UCSD-AML1 (cell line): ENCODE data around the gene LPIN1.
"Not testable (repeated sequence)": the region's sequence is repeated elsewhere in the genome, so short reads cannot be mapped to it uniquely, and the experiment has no call there.

Source experiments
- DNase-seq: peaks from one replicate; lab custom pipeline; 2025; ENCODE audit not compliant: unreplicated experiment; lab: John Stamatoyannopoulos, UW

LPIN1 gene

DNA sequence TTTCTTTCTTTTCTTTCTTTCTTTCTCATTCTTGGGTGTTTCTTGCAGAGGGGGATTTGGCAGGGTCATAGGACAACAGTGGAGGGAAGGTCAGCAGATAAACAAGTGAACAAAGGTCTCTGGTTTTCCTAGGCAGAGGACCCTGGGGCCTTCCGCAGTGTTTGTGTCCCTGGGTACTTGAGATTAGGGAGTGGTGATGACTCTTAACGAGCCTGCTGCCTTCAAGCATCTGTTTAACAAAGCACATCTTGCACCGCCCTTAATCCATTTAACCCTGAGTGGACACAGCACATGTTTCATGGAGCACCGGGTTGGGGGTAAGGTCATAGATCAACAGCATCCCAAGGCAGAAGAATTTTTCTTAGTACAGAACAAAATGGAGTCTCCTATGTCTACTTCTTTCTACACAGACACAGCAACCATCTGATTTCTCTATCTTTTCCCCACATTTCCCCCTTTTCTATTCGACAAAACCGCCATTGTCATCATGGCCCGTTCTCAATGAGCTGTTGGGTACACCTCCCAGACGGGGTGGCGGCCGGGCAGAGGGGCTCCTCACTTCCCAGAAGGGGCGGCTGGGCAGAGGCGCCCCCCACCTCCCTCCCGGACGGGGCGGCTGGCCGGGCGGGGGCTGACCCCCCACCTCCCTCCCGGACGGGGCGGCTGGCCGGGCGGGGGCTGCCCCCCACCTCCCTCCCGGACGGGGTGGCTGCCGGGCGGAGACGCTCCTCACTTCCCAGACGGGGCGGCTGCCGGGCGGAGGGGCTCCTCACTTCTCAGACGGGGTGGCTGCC, 12.9 kb downstream of the LPIN1 start:
- DNase-seq: not testable (repeated sequence)

DNA sequence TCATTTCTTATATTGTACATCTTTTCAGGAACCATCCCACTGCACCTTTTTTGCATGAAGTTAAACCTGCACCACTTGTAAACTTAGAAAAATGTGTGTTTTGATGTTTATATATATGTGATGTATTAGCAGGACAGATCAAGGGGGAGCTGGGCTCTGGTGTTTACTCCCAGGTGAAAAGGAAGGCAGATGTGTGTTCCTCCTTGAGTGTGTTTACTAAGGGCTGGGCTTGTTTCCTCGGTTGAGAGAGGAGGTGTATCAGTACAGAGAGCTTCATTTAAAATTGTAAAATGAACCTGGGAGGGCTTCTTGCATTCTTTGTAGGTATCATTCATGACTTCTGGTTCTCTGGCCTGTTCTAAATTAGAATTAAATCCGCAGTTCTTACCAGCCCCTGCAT, 14.8 kb downstream of the LPIN1 start:
- DNase-seq: no peak

- DNase-seq: no peak
Observed at GRCh38 chr2:11762031-11762430, 15.6 kb downstream of the LPIN1 start.

DNA sequence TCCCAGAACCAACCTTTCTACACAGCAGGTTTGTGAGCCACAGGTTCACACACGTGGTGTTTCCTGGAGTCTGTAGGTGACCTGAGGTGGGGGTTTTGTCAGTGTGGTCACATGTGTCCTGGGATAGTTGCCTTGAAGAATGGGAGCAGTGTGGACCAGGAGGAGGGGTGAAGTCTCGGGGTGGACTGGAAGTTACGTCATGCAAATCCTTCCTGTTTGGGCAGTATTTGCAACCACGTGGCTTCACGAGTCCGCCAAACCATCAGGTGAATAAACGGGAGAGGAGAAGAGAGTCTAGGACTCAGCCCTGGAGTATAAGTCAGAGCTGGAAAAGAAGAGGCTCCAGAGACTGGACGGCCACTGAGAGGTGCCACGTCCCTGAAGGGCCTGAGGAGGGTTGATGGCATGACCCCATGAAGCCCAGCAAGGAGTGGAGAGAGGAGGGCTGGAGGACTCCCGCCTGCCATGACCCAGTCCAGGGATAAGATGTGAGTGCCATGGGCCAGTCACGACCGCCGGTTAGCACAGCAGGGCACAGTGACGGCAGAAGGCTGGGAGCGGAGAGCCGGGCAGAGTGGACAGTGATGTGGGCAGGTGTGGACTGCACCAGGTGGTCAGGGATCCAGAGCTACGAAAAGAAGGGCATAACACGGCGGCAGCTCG, 16.5 kb downstream of the LPIN1 start:
- DNase-seq: no peak

GRCh38 chr2:11764359-11764758, 17.9 kb downstream of the LPIN1 start:
- no peak for DNase-seq

GRCh38 chr2:11764920-11765319, 18.5 kb downstream of the LPIN1 start:
- no peak for DNase-seq

DNA sequence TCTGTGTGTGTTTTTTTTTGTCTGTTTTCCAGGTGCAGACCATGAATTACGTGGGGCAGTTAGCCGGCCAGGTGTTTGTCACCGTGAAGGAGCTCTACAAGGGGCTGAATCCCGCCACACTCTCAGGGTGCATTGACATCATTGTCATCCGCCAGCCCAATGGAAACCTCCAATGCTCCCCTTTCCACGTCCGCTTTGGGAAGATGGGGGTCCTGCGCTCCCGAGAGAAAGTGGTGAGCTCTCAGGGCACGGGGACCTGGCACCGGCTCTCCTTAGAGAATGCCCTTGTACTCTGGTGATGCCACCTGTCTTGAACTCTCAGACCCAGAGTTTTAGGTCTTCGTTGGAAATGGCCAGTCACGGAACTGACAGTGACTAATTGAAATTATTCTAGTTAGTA, 19.1 kb downstream of the LPIN1 start:
- DNase-seq: no peak

GRCh38 chr2:11766016-11766415, 19.6 kb downstream of the LPIN1 start:
- DNase-seq: no peak

GRCh38 chr2:11767779-11768178, 21.3 kb downstream of the LPIN1 start:
- no peak for DNase-seq

- DNase-seq: no peak
Observed at GRCh38 chr2:11768946-11769345, 22.5 kb downstream of the LPIN1 start.

DNA sequence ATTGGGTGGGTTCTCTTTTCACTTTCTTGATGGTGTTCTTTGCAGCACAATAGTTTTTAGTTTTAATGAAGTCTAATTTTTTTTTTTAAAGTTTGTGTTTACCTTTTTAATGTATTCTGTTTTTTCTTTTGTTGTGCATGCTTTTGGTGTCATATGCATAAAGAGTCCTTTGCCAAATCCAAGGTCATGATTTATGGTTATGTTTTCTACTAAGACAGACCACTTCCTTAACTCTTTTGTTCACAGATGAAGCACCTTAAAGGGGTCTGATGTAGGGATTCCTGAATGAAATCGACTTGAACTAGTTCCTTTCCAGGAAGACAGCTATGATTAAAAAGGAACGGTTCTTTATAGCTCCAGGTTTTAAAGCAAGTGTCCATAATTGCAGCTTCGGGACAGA, 23.1 kb downstream of the LPIN1 start:
- DNase-seq: no peak

DNA sequence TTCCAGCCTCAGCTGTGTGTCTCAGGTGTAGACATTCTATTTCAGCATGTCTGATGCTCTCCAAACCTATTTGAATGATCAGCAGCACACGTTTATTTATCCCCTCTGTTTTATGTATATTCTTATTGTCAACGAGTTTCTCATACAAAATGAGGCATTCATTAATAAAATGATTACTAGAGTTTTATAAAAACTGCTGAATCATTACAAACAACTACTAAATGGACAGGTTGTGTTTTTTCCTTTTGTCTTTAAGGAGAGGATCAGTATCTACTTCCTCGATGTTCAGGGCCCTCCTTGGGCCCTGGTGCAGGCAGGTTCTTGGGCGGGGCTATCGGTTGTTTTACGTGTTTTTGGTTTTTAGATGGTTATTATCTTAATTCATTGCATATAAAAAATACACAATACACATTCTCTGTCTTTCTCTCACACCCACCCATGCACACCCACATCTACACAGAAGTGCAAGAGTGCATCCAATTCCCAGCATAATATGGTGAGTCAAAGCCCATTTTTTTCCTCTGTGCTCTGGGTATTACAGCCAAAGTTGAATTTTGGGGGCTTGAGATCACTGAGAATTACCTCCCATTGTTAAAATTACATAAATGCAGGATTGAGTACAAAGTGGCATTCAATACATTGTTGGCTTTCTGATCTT, 24.2 kb downstream of the LPIN1 start:
- DNase-seq: no peak

DNA sequence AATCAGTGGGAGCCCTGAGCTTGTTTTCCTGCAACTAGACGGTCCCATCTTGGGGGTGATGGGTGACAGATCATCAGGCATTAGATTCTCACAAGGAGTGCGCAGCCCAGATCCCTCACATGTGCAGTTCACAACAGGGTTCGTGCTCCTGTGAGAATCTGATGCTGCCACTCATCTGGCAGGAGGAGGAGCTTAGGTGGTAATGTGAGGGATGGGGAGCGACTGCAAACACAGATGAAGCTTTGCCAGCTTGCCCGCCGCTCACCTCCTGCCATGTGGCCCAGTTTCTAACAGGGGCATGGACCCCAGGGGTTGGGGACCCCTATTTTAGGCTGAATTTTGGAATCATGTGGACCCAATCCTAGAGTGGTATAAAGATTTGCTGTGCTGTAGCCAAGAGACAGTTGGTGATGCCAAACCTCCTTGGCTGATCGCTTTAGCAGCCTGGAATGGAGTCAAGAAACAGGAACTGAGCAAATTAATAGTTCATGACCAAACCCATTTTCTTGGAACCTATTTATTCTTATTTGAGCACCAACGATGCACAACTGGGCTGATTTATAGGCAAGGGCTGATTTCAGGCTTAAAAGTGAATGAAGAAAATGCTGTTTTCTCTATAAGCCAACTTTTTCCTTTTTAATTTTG, 25.7 kb downstream of the LPIN1 start:
- DNase-seq: no peak

DNA sequence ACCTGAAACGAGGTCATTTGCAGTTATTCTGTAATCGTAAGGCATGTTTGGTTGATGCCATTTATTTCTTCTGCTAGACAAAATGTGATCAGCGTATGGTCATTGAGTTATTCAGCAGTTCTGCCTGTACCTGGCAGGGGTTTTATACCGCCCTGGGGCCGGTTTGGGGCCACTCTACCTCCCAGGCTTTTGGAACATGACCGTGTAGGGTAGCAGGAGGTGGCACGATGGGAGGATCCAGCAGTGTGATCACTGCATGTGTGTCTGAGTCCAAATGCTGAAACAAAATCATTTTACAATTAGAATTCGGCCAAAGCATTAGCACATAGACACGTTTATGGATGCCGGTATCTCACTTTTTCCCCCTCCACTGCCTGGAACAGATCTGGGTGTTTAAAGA, 26.7 kb downstream of the LPIN1 start:
- no peak for DNase-seq

- no peak for DNase-seq
Observed at GRCh38 chr2:11773747-11774525, 27.5 kb downstream of the LPIN1 start.

DNA sequence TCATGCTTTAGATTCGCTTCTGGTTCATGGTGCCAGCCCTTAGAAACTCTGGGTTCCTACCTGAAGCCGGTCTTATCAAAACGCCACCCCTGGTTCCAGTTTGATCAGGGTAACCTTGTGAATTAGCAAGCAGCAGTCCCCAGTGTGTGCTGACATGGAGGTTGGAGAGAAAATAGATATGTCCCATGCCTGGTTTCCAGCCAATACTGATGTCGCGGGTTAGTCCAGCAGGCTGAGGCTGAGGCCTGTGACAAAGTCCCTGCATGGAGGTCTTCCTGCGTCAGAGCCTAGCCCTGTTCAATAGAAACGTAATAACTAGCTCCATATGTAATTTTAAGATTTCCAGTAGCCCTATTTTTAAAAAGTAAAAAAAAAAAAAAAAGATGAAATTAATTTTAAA, 28.2 kb downstream of the LPIN1 start:
- no peak for DNase-seq

DNA sequence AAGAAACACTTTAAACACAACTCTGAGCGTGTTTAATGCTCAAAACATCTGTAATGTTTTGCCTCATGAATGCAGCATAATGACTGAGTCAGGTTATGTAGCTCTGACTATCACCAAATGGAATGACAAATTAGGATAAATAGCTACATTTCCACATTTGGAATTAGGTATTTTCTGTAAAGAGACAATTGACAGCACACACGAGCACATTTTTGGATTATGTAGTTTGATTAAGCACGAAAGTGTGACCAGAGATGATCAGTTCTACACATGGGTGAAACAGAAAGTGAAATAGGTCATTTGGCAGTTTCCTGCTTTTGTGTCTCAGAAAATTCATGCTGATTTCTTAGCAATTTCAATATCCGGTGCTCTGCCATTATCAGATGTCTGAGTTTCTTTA, 29.0 kb downstream of the LPIN1 start:
- no peak for DNase-seq

DNA sequence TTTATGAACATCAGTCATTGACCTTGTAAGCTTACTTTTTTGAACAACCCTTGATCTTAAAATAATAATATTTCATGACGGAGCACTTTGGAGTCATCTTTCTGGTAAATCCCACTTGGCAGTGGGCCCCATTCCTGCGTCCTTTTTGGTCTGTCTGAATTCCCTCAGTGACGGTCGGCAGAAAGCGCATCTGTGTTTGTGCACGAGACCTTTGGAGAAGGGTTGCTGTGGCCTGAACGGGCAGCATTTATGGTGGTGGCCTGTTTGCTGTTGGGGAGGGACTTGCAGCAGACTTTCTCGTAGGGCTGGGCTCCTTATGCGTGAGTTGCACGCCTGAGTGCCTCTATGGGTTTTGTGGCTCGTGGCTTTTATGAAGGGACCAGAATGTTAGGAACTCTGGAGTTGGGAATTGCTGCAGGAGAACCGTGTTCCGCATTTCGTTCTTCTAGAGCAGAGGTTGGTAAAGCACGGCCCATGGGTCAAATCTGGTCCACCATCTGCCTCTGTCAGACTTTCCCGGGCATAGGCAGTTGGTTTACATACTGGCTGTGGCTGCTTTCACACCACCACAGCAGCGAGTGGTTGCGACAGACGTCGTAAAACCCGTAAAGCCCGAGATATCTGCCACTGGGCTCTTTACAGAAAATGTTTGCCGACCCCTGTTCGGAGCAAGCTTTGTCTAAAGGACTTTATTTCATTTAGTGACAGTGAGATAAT, 30.8 kb downstream of the LPIN1 start:
- no peak for DNase-seq

DNA sequence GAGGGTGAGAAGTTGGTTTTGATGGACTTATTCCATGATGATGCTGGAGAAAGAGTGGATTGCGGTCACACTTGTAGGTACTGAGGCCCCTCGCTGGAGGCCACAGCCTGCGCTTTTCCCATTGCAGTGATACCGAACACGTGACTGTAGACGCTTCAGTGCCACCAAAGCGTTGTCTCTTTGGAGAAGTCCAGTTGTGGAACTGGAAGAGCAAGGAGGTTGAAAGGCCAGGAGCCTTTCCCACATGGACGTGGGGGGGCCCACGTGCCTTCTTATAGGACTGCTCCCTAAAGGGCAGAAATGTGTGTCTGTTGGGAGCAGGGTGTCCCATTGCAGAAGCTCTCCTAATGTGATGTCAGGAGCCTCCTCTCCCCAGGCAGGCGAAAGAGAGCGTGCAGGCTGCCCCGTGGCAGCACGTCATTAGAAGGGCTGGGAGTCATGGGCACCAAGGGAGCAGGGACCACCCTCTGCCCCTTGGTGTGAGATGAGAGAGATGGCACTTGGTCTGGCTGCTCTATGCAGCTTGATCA, 31.5 kb downstream of the LPIN1 start:
- DNase-seq: no peak

- DNase-seq: no peak
Observed at GRCh38 chr2:11778416-11778815, 32.0 kb downstream of the LPIN1 start.
